ENCODE measurements around the gene NEBL. TPM values are rescaled to one million over a fixed set of nuclear protein-coding genes. Genes with fewer than 3 reads are reported as not detected.

Gene NEBL
- total and polyA plus RNA-seq, 2 of the 4 experiments (the other 2 are of a cell fraction), result under 0.01 TPM

DNA sequence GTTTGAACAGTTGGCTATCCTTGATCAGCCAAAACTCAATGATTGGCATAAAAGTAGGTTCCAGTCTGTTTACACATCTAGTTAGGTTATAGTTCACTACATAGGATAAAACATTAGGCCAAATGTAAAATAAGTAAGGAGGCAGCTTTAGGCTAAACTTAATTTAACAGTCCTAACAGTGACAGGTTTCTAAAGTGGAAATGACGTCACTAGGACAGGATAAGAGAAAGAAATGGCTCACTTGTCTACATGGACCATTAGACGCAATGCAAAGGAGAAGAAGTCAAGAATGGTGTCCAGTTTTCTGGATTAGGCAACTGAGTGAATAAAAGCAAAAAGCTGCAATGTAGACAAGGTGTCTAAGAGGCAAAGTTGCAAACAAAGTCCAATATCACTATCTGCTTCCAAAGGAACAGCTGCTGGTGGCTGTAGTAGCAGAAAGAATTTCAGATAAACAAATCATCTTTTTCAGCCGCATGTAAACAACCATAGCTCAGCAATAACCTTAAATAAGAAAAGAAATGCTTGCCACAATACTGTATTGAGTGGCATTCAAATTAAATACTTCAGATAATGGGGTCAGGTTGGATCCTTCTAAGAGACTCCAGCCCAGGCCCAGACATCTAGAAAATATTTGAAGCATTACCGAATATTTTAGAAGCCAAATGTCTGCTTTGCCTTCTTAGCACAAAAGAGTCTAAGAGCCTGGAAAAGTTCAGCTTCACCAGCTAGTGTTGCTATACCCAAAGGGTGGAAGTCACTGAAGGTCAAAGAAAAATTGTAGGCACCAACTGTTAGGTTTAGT is 154.2 kb downstream of the NEBL start:
- Histone ChIP-seq H3K4me3 (ENCODE audit: insufficient read depth, low read depth, low read length) (no peak overlapping the region), H3K9me1 (ENCODE audit: insufficient read depth, low read length) (no peaks in the 10 kb centered on the region), H2AFZ (replicated peaks; ENCODE audit: low read length, poor library complexity) (no peak overlapping the region), H2BK5ac (ENCODE audit: low read depth, low read length, poor library complexity, severe bottlenecking) (no peak overlapping the region), H3K4me1 (ENCODE audit: control insufficient read depth, insufficient read depth, low read length) (no peaks in the 10 kb centered on the region), H3K9ac (ENCODE audit: low read depth, low read length) (no peak overlapping the region), H3K79me1 (ENCODE audit: low read depth in 1 of 2, low read length in 2 of 2) (no peaks in the 10 kb centered on the region), H4K20me1 (ENCODE audit: insufficient read depth, low read length) (no peaks in the 10 kb centered on the region), H3K4me2 (ENCODE audit: low read depth, low read length) (no peak overlapping the region), H2AK5ac (ENCODE audit: low read depth, low read length) (no peak overlapping the region), H4K5ac (ENCODE audit: low read depth, low read length) (no peak overlapping the region), H2BK20ac (ENCODE audit: low read depth, low read length) (no peak overlapping the region), H3K4ac (ENCODE audit: low read depth, low read length) (no peak overlapping the region), H3K23ac (ENCODE audit: low read depth, low read length) (no peak overlapping the region), H4K8ac (ENCODE audit: low read depth in 2 of 2, low read length in 2 of 2) (no peak overlapping the region), H2BK15ac (ENCODE audit: low read depth, low read length) (no peak overlapping the region), H3K18ac (ENCODE audit: low read depth, low read length) (no peak overlapping the region), H3K27me3 (ENCODE audit: control insufficient read depth, insufficient read depth, low read length) (no peaks in the 10 kb centered on the region), H3K14ac (replicated peaks; ENCODE audit: low read depth, low read length) (no peak overlapping the region), H3K27ac (ENCODE audit: insufficient read depth, low read length) (no peak overlapping the region), H4K91ac (ENCODE audit: insufficient read depth, low read depth, low read length) (no peak overlapping the region), H3K56ac (ENCODE audit: extremely low read depth, insufficient read depth, low read length) (no peak overlapping the region), H2AK9ac (replicated peaks; ENCODE audit: low read depth, low read length, poor library complexity) (no peak overlapping the region), H3K36me3 (ENCODE audit: control insufficient read depth, insufficient read depth, low read length) (no peaks in the 10 kb centered on the region), H2BK120ac (ENCODE audit: low read depth, low read length) (no peak overlapping the region), H3K9me3 (ENCODE audit: control insufficient read depth, insufficient read depth, low read length) (peaks cover 12% of the 10 kb centered on the region)
- in situ Hi-C loops (cut with MboI; ENCODE audit: low sequenced_read_pairs), result no loop called here
- no TSS peak for BruUV-seq (replicated peaks)
- 50% methylated on average over 2 of the region's 4 CpGs; no CpG with 5 or more reads in 1 of the 2 experiments for WGBS, 2 experiments (ENCODE audit: extremely low coverage in 2 of 2, insufficient read length in 1 of 2)
- intact Hi-C loops (cut with micrococcal nuclease), result no loop called here
- DNase-seq (no peak), ATAC-seq (ENCODE audit: low read depth) (no peak)
- dilution Hi-C loops (cut with HindIII; ENCODE audit: low sequenced_read_pairs, unreplicated experiment), result no loop called here
- POLR2A ChIA-PET (ENCODE audit: unreplicated experiment), result no interaction called here
- CTCF ChIA-PET, result interaction anchor here (0.7 kb wide), 1 partner anchor 1257 kb away, joined by 3 read pairs; no protein-coding TSS in a partner anchor
- TF ChIP-seq, protein P1, sequence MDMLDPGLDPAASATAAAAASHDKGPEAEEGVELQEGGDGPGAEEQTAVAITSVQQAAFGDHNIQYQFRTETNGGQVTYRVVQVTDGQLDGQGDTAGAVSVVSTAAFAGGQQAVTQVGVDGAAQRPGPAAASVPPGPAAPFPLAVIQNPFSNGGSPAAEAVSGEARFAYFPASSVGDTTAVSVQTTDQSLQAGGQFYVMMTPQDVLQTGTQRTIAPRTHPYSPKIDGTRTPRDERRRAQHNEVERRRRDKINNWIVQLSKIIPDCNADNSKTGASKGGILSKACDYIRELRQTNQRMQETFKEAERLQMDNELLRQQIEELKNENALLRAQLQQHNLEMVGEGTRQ (IDR thresholded peaks at IDR 0.05; ENCODE audit: low read depth, low read length), result no peak
- no peak for TF ChIP-seq FOS (IDR thresholded peaks at IDR 0.05; ENCODE audit: low read depth, low read length)
- no peak for TF ChIP-seq POLR2A (IDR thresholded peaks at IDR 0.05; ENCODE audit: low read depth, low read length)

Data from IMR-90 (cell line).